Measurements from ENCODE around the gene PTCRA. TPM values are rescaled to one million over a fixed set of nuclear protein-coding genes. Genes with fewer than 3 reads are reported as not detected.
"Not testable (repeated sequence)": the region's sequence is repeated elsewhere in the genome, so short reads cannot be mapped to it uniquely, and the experiment has no call there.

Gene PTCRA, protein sequence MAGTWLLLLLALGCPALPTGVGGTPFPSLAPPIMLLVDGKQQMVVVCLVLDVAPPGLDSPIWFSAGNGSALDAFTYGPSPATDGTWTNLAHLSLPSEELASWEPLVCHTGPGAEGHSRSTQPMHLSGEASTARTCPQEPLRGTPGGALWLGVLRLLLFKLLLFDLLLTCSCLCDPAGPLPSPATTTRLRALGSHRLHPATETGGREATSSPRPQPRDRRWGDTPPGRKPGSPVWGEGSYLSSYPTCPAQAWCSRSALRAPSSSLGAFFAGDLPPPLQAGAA
- not detected for total RNA-seq
- long read RNA-seq: 0 reads

DNA sequence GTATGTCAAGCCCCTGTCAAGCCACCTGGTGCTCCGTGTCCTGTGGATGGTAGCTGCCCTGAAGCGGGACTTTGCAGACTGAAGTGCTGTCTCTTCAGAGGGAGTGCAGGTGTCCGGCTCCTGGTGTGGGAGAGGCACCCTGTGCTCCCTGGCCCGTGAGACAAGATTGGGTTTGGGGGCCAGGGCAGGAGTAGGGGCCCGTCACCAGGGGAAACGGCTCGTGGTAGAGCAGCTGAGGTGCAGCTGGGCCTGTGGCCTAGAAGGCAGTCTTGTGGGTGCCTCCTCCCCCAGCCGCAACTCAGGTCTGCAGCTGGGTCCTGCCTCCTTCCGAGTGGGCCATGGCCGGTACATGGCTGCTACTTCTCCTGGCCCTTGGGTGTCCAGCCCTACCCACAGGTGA is at the start of gene PTCRA:
Gene PTCRA, plus strand, starts transcription at position 322 of the 400 bp plus-strand sequence. Its CDS starts 17 bp downstream, at position 339.
- DNase-seq (ENCODE audit: low spot score): no peak

DNA sequence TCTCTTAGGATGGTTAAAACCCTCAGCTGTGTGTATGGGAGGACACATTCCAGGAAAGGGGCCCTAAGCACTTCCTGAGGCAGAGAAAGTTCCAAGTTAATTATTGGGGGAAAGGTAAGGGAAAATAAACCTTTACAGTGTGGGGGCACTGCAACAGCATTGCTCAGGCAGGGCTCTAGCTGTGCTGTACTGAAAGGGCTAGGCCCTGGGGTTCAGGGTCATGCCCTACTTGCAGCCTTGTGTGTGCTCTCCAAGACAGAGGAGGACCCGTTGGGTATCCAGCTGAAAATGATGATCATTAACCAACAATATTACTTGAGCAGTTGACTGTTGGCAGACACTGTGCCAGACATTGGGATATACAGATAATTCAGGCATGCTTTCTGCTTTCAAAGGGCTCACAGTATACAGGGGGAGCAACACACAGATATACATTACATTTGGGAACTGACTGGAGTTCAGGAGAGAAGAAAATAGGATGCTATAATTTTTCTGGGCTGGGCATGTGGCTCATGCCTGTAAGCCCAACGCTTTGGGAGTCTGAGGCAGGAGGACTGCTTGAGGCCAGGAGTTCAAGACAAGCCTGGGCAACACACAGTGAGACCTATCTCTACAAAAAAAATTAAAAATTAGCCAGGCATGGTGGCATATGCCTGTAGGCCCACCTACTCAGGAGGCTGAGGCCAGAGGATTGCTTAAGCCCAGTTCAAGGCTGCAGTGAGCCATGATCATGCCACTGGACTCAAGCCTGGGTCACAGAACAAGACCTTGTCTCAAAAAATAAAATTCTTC is 45.5 kb upstream of the PTCRA start:
- DNase-seq (ENCODE audit: low spot score): no peak

GRCh38 chr6:42871711-42872110 is 44.1 kb upstream of the PTCRA start:
- no peak for DNase-seq (ENCODE audit: low spot score)

DNA sequence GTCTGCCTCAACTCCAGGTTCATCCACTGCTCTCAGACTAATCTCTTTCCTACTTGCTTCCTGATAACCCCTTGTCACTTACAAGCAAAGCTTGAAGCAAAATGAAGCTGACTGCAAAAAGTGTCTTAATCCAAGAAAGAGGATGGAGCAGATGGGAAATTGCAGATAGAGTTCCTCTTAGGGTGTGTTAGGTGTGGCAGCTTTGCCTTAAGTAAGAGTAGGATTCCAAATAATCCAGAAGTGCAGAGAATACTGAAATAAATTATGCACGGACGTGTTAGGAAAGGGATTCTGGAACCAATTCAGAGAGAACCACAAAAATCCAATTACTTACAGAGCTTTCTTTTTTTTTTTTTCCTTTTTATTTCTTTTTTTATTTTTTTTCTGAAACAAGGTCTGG is 42.5 kb upstream of the PTCRA start:
- DNase-seq (ENCODE audit: low spot score): no peak

DNA sequence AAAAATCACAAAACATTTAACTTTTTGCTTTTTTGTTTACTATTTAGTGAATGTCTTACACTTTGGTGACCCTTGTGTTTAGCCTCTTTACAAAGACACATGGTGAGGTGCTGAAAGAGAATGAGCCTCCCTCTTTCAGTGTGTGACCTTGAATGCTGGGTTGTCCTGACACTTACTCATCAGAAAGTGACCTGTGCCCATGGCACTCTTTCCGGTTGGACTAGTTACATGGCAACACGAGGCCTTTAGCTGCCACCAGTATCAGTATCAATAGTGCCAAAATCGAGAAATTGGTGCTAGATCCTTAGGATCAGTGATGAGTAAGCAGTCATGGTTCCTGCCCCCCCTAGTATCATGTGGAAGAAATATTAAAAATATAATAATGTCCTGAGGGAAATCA is 38.2 kb upstream of the PTCRA start:
- no peak for DNase-seq (ENCODE audit: low spot score)

GRCh38 chr6:42879372-42880239 is 36.2 kb upstream of the PTCRA start, which contains the start of gene RPL7L1:
TSS of gene RPL7L1 (plus strand) at chr6:42879616. CDS start at chr6:42879911, 295 bp downstream.
- DNase-seq (ENCODE audit: low spot score): peak; percentile 91

DNA sequence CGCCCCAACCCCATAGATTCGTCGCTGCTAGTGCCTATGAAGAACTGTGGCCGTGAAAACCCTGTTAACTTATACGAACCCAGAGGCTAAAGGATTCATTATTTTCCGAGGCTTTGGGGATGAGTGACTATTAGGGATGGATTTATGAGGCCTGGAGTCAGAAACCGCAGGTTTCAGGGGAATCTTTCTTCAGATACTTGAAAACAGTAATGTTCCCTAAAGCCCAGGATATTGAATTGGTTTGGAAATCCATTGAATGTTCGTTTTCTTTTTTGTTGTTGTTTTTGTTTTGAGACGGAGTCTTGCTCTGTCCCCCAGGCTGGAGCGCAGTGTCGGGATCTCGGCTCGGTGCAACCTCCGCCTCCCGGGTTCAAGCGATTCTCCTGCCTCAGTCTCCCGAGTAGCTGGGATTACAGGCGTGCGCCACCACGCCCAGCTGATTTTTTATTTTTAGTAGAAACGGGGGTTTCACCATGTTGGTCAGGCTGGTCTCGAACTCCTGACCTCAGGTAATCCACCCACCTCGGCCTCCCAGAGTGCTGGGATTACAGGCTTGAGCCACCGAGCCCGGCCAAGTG is 35.5 kb upstream of the PTCRA start:
- not testable (repeated sequence) for DNase-seq (ENCODE audit: low spot score)

DNA sequence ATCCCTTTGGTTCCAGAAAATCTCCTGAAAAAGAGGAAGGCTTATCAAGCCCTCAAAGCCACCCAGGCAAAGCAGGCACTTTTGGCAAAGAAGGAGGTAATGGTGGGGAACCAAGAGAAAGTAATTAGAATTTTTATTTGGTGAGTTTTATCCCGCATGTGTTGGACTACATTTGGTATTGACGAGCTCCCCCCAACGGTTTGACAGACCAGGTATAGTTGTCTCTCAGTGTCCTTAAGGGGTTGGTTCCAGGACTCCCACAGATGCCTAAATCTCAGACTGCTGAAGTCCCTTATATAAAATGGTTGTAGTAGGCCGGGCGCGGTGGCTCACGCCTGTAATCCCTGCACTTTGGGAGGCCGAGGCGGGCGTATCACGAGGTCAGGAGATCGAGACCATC is 35.0 kb upstream of the PTCRA start:
- not testable (repeated sequence) for DNase-seq (ENCODE audit: low spot score)

- no peak for DNase-seq (ENCODE audit: low spot score)
These were observed 30.2 kb upstream of the PTCRA start for GRCh38 chr6:42885702-42886101.

DNA sequence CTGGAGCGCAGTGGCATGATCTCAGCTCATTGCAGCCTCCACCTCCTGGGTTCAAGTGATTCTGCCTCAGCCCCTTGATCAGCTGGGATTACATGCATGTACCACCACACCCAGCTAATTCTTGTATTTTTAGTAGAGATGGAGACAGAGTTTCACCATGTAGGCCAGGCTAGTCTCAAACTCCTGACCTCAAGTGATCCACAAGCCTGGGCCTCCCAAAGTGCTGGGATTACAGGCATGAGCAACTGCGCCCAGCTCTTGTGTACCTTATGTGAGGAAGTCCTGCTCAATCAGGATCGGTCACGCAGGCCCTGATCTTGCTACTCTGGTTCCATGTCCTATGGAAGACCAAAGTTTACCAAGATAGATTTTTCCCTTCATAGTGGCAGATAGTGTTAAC is 27.7 kb upstream of the PTCRA start:
- not testable (repeated sequence) for DNase-seq (ENCODE audit: low spot score)

DNA sequence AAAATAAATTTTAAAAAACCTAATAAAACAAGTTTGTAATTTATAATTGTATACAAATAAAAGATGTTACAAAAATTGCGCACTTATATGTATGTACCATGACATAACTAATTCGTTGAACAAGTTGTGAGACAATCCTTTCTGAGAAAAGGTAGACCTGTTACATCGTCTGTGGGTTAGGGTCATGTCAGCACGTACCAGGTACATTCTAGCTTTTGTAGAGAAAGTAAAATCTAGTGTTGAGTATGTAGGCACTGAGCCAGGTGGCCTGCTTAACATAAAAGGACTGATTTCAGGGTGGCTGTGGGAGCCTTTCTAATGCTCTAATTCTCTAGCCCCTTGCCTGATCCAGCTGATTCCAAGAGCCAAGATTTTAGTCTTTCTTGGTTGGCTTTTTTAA is 26.0 kb upstream of the PTCRA start:
- DNase-seq (ENCODE audit: low spot score): no peak

DNA sequence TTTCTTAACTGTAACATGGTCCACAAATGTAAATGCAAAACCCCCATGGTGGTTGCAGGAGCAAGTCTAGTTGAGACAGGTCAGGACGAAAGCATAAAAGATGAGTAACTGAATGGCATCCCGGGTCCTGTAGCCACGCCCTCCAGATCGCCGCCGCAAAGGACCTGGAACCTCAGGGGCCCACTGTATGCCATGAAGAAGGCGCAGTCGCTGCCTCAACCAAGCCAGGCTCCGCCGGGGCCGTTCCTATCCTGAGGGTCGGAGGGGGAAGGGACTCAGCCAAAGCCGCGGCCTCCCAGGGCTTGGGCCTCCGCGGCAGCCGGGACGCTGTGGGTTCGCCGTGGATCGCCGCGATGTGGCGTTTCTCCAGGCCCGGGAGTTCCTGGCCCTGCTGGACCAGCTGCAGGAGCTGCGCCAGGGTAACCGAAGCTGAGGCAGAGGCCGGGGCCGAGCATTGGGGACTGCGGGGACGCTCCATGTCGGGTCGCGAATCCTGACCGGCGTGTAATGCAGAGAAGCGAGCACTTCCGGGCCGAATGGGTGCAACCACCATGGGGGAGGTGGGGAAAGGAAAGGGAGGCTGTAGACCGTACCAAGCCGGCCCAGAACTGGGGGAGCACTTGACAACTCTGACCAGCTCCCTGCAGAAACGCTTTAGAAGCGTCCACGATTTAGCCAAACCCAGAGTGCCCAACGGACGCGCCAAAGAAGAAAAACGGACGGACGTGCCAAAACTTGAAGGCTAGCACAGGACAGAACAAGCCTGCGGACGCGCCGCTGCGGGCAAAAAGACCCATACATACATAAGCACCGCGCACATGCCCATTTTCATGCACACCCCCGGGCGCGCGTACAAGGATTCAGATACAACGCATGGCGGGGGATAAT is 25.3 kb upstream of the PTCRA start:
- DNase-seq (ENCODE audit: low spot score): peak; percentile 94

DNA sequence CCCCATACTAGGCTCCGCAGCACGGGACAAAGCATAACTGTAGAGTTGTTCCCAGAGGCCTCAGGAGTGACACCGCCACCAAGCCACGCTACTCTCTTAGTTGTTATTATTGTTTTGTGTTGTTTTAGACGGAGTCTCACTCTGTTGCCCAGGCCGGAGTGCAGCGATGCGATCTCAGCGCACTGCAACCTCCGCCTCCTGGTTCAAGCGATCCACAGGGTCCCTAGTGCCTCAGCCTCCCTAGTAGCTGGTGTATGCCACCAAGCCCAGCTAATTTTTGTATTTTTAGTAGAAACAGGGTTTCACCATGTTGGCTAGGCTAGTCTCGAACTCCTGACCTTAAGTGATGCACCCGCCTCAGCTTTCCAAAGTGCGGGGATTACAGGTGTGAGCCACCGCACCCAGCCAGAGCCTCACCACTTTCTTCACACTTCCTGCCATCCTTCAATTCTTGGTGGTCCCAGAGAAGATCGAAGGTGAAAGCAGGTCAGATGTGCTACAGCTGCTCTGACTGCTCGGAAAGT is 24.6 kb upstream of the PTCRA start:
- DNase-seq (ENCODE audit: low spot score): no peak

DNA sequence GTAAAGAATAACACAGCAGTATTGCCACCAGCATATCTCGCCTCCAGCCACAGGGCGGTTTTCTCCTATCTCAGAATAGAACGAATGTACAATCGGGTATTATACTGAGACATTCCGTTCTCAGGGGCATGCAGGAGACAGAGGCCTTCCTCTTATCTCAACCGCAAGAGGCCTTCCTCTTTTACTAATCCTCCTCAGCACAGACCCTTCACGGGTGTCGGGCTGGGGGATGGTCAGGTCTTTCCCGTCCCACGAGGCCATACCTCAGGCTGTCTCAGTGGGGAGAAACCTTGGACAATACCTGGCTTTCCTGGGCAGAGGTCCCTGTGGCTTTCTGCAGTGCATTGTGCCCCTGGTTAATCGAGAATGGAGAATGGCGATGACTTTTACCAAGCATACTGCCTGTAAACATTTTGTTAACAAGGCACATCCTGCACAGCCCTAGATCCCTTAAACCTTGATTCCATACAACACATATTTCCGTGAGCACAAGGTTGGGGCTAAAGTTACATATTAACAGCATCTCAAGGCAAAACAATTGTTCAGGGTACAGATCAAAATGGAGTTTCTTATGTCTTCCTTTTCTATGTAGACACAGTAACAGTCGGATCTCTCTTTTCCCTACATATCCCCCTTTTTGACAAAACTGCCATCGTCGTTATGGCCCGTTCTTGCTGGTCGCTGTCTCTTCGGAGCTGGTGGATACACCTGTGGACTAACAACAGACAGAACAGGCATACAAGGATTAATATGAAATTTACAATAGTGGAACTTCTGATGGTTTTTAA is 21.6 kb upstream of the PTCRA start:
- DNase-seq (ENCODE audit: low spot score): not testable (repeated sequence)

- no peak for DNase-seq (ENCODE audit: low spot score)
These were observed 19.6 kb upstream of the PTCRA start for GRCh38 chr6:42896178-42896719.

DNA sequence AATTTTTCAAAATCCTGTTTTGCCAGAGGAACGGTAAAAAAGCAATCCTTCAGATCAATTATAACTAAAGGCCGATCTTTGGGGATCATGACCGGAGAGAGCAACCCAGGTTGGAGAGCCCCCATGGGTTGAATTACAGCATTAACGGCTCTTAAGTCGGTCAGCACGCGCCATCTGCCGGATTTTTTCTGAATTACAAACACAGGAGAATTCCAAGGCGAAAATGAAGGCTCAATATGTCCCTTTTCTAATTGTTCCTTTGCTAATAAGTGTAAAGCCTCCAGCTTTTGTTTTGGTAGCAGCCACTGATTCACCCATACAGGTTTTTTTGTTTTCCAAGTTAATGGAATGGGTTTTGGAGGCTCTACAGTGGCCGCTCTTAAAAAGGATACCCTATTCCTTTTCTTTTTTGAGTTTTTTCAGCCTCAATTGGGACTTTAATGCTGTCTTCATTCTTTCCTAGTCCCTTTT is 16.9 kb upstream of the PTCRA start:
- DNase-seq (ENCODE audit: low spot score): no peak

- DNase-seq (ENCODE audit: low spot score): no peak
These were observed 16.0 kb upstream of the PTCRA start for GRCh38 chr6:42899871-42900270.

DNA sequence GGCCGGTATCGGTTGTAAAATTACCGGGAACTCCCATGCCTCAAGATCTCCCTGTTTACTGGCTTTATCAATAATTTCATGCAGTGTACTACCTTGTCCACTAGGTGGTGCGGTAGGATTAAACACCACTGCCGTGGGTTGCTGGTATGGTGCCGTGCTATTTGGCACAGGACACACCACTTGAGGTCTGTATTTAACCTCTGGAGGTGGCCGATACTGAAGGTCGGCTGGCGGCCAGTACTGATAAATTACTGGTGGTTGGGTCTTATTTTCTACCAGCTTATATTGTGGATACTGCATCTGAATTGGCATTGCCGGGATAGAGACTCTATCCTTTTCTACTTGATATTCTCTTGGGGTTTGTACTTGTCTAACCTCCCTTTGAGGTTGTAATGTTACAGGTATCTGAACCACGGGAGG is 14.3 kb upstream of the PTCRA start:
- DNase-seq (ENCODE audit: low spot score): no peak
